Measurements from ENCODE around the gene KIF5C.

- TF ChIP-seq, protein P1, sequence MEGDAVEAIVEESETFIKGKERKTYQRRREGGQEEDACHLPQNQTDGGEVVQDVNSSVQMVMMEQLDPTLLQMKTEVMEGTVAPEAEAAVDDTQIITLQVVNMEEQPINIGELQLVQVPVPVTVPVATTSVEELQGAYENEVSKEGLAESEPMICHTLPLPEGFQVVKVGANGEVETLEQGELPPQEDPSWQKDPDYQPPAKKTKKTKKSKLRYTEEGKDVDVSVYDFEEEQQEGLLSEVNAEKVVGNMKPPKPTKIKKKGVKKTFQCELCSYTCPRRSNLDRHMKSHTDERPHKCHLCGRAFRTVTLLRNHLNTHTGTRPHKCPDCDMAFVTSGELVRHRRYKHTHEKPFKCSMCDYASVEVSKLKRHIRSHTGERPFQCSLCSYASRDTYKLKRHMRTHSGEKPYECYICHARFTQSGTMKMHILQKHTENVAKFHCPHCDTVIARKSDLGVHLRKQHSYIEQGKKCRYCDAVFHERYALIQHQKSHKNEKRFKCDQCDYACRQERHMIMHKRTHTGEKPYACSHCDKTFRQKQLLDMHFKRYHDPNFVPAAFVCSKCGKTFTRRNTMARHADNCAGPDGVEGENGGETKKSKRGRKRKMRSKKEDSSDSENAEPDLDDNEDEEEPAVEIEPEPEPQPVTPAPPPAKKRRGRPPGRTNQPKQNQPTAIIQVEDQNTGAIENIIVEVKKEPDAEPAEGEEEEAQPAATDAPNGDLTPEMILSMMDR (conservative IDR thresholded peaks at IDR 0.05; ENCODE audit: low read length) = no peak
- no peak for TF ChIP-seq EZH2phosphoT487 (IDR thresholded peaks at IDR 0.05; ENCODE audit: borderline replicate concordance)
These were observed 94.6 kb downstream of the KIF5C start for GRCh38 chr2:148969659-148970061.
